Measurements from ENCODE around the gene SMYD3.
A peak's percentile ranks its signal among the peaks of the same experiment; 100 is the strongest.

SMYD3 gene

DNA sequence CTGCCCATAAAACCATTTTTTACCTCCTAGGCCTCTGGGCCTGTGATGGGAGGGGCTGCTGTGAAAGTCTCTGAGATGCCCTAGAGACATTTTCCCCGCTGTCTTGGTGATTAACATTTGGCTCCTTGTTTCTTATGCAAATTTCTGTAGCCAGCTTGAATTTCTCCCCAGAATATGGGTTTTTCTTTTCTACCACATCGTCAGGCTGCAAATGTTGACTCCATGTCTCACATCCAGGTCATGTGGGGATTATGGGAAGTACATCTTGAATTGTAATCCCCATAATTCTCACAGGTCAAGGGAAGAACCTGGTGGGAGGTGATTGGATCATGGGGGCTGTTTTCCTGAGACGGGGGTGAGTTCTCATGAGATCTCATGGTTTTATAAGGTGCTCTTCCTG is 603.2 kb downstream of the SMYD3 start:
- DNase-seq (ENCODE audit: low spot score), result no peak

DNA sequence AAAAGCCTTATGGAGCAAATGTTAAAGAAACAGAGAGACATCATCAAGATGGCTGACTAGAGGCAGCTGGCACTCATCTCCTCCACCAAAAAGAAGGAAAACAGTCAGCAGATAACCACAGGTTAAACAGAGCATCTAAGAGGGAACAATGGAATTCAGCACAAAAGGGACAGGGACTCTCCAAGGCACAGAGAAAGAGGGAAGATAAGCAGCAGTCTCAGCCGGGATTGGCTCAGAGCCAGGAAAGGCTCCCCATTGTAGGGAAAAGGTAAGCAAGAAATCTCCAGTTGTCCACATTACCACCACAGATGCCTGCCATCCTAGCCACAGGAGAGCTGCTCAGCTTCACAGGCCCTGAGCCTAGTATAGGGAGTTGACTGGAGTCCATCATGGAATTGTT is 605.5 kb downstream of the SMYD3 start:
- DNase-seq (ENCODE audit: low spot score), result no peak

DNA sequence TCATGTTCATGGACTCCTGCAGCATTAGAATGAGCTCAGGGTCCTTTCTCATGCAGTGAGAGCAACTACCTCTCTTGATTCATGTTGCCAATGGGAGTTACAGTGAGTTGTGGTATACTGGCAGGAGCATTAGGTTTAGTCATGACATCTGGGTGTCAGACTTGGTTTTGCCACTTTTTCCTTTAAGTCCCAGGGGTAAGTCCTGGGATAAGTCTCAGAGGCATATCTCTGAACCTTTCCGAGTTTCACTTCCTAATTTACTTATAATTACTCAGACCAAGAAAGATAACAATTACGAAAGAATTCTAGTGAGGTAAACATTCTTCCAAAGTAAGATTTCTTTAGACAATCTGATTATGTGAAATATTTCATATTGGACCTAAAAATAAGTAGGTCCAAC is 606.0 kb downstream of the SMYD3 start:
- no peak for DNase-seq (ENCODE audit: low spot score)

DNA sequence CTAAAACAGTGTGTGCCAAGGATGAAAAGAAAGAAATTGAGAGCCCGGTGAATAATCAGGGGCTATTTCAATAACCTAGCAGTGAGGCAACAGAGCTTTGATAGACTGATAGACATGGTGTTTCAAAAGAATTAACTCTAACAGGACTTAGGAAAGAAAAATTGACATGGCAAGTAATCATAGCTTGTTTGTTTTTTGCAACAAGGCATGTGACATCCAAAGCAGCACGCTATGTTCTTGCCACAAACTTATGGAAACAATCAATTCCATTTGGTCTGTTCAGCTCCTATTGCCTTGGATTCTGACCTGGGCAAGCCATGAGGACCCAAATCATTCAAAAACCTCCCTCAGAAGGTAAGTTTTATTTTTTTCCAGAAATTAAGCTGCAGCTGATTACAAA is 608.5 kb downstream of the SMYD3 start:
- no peak for DNase-seq (ENCODE audit: low spot score)

DNA sequence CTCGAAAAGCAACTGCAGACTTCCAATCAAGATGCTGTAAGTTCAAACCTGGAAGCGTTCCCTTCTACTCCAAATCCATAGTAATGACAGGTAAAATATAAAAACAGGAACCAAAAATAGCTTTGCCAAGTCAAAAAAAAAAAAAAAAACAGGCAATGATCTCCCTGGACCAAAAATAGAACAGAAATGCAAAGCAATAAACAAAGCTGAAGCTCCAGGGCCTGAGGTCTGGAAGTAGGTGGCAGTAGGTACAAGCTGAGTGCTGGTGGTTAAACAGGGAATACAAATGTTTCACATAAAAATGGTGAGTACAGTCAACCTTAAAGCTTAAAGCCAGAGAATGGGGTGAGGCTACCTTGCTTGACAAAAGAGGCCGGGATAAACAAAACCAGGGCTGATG is 610.8 kb downstream of the SMYD3 start:
- DNase-seq (ENCODE audit: low spot score), result no peak

GRCh38 chr1:245895455-245895959 is 611.6 kb downstream of the SMYD3 start:
- DNase-seq (ENCODE audit: low spot score), result no peak

DNA sequence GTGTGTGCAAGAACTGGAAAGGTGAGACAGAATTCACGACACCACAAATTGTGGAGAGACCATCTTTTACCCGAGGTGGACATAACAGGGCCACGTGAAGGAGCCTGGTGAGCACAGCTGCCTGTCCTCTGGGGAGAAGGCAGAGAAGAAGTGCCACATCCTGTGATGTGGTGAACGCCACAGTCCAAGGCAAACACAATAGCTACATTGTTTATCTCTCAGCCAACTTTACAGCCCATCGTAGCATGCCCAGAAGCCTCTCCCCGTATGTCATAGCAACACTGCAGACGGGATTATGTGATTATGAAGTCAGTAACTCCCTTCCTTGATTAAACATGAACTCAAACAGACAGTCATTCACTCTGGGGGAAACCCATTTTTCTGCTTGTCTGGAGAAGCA is 612.2 kb downstream of the SMYD3 start:
- DNase-seq (ENCODE audit: low spot score), result peak; percentile 72

DNA sequence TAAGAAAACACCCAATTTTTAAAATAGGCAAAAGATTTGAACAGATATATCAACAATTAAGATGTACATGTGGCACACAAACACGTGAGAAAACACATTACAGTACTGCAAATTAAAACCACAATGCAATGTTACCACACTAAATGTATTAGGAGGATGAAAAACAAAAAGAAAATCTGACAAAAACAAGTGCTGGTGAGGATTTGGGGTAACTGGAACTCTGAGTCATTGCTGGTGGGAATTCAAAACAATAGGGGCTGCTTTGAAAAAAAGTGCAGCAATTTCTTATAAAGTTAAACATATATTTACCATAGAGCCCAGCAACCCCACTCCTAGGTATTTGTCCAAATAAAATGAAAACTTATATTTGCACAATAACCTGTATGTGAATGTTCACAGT is 614.1 kb downstream of the SMYD3 start:
- DNase-seq (ENCODE audit: low spot score), result no peak

GRCh38 chr1:245888809-245889208 is 618.3 kb downstream of the SMYD3 start:
- no peak for DNase-seq (ENCODE audit: low spot score)

GRCh38 chr1:245887829-245888228 is 619.2 kb downstream of the SMYD3 start:
- no peak for DNase-seq (ENCODE audit: low spot score)

DNA sequence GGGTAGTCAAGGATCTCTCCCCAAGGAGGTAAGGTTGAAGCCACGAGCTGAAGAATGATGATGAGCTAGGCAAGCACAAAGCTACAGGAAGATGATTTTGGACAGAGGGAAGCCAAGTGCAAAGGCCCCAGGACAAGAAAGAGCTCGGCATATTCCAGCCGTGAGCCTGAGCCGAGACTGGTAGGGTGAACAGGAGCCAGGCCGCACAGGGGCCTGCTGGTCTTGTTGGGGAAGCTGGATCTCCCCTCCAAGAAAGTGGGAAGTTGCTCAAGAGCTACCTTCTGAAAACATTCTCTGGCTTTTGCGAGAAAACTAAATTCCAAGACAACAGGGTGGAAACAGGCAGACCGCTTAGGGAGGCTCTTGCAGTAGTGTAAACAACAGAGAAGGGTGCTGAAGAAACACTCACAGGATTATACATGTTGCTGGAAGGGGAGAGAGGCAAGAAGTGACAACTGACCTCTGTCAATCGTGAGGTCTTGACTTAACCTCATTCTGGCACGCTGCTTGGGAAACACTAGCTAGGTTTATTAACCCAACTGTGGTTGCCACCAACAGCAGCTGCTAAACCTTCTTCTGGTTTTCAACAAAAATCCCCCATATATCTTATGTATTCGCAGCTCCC is 625.2 kb downstream of the SMYD3 start:
- DNase-seq (ENCODE audit: low spot score), result no peak

DNA sequence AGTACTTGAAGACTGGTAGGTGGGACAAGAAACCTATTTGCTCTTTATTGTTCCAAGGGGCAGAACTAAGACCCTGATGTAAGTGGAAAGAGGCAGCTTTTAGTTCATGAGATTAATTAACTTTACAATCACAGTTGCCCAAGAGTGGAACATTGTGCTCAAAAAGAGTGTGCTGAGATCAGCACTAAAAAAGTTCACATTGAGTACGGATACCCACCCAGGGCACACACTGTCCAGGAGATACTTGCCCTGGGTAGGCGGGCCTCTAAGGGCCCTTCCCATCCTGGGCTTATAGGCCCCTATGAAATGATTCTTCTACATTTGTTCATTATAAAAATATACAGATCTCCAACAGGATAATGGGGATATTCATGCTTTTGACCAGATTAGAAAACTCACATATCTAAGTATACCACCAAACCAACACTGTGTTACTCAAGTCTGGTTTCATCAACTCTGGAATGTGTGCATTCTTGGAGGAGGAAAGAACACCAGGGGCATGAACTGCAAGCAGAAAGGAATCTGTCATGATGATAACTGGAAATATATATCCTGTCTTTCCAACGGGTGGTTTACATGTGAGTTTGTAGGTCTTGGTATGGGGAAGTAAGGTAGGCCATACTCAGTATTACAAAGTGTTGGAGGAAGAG is 626.2 kb downstream of the SMYD3 start:
- no peak for DNase-seq (ENCODE audit: low spot score)

DNA sequence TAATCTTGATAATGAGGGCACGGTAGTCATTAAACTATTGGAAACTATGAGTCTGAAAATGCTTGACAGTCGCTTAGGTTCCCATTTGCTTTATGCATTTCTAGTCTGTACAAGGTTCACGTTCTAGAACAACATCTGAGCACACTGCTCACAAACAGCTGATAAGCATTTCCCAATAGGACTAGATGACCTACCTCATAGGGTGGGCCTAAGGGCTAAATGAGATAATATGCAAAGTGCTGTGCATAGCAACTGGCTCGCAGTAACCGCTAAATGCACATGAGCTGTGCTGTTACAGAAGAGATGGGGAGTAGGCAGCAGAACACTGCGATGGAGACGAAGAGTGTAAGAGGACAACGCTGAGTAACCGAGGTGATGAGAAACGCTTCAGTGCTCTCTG is 628.0 kb downstream of the SMYD3 start:
- DNase-seq (ENCODE audit: low spot score), result no peak

GRCh38 chr1:245878585-245878984 is 628.5 kb downstream of the SMYD3 start:
- DNase-seq (ENCODE audit: low spot score), result no peak

DNA sequence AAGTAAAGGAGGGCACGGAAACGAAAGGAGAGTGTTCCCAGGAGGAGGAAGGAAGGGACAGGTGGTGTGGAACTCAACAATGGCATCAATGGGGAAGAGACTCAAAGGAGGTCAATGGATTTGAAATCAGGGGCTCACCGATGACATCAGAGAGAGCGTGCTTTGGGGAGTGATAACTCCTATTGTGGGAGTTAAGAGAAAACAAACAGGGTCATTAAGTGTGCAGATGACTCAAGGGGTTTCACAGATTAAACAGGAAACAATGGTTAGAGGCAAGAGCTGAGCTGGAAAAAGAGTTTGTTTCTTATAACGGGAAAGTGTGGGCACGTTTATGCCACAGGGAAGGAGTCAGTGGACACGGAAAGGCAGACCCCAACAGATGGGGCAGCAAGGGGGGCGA is 629.1 kb downstream of the SMYD3 start:
- DNase-seq (ENCODE audit: low spot score), result no peak

- no peak for DNase-seq (ENCODE audit: low spot score)
These were observed 630.5 kb downstream of the SMYD3 start for GRCh38 chr1:245876586-245876985.

DNA sequence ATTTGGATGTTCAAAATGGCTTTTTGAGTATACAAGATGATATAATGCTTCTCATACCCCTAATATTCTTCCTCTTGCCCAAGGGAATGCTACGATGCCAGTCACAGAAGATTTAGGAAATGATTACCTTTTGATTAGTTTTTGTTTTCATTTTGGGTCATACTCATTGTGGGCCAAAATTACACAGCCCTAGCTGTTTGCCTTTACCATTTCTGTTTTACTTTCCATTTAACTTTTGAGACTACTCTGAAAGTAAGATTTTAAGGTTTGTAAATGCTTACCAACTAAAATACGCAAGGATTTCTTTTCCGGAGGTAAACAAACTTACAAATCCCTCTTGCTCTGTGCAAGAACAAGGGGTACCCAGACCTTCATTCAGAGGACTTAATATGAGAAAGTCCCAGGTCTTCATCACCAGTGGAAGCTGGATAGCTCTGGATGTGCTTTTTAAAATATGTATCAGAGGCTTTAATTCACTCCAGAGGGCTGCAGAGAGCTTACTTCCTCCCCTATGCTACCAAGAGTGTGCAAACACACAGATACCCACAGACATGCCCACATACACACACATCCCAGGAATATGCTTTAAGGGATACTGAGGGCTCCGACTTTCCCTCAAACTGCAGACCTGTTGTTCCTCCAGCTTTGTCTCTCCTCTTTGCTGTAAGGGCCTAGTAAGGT is 631.4 kb downstream of the SMYD3 start:
- no peak for DNase-seq (ENCODE audit: low spot score)

DNA sequence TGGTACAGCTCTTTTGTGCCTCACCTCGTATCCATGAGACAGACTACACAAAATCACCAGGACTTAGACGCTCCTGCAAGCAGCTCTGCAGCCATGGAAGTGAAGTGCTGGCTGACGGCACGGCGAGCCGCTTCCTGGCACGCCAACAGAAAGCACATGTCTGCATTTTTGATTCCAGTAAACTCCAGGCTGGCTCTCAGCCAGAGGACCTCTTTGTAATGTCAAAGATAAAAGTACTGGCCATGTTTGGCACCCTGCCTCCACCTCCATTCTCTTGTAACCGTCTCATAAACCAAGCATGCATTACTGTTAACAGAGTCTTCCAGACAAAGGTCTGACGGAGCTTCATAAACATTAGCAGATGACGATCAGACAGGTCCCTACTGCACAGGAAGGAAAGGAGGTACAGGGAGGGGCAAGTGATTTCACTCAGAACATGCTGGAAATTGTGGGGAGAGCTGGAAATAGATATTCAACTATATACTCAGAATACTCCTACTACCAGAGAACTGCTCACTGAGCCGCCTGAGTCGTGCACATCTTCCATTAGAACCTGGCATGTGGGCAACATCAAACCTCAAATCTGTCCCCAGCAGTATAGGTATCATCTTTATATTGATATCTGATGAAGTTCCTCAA is 632.0 kb downstream of the SMYD3 start:
- DNase-seq (ENCODE audit: low spot score), result no peak

- no peak for DNase-seq (ENCODE audit: low spot score)
These were observed 633.0 kb downstream of the SMYD3 start for GRCh38 chr1:245873883-245874671.

DNA sequence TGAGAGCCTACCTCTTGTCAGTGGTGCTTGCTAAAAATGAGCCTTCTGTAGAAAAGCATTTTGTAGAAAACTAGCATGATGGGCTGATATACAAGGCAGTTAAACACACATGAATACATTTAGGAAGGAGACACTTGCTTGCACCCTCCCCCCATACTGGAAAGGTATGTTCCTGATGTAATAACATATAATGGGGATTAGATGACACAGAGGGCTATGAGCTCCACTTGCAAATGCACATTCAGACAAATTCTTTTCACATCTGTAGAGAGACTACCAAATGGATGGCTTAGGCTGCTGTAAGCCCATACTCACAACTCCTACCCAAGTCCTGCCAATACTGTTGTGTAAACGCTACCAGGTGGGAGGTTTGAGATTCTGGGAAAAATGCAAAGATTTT is 634.0 kb downstream of the SMYD3 start:
- DNase-seq (ENCODE audit: low spot score), result no peak

- DNase-seq (ENCODE audit: low spot score), result no peak
These were observed 634.6 kb downstream of the SMYD3 start for GRCh38 chr1:245872475-245872874.

GRCh38 chr1:245871915-245872314 is 635.2 kb downstream of the SMYD3 start:
- no peak for DNase-seq (ENCODE audit: low spot score)

Measured in pons (tissue), 1 donor.